GM20431 (cell line): ENCODE results near the gene SORL1-AS1.

Experiments used
- in situ Hi-C: fragments of 300-500 bp; cut with MseI, MboI; formaldehyde crosslinking; loops from one replicate; pipeline ENCODE4 v1.15.0; 2020; ENCODE audit warnings: low sequenced_read_pairs; ENCODE audit not compliant: unreplicated experiment

The SORL1-AS1 gene

GRCh38 chr11:121455115-121455514 is 2.3 kb upstream of the SORL1-AS1 start:
- in situ Hi-C loops = no loop called here

- in situ Hi-C loops = no loop called here
These were observed 977 bp upstream of the SORL1-AS1 start for GRCh38 chr11:121453589-121454299.

- in situ Hi-C loops = no loop called here
These were observed 670 bp downstream of the SORL1-AS1 start, which contains the start of gene SORL1 for GRCh38 chr11:121451986-121452608. Gene SORL1, plus strand, starts transcription at chr11:121452314. Its CDS starts 18 bp downstream, at chr11:121452332.

- in situ Hi-C loops = no loop called here
These were observed 1.4 kb downstream of the SORL1-AS1 start for GRCh38 chr11:121451178-121451985.

- in situ Hi-C loops = no loop called here
These were observed 2.4 kb downstream of the SORL1-AS1 start for GRCh38 chr11:121450401-121450800.

- in situ Hi-C loops = no loop called here
These were observed 3.1 kb downstream of the SORL1-AS1 start for GRCh38 chr11:121449626-121450025.

- in situ Hi-C loops = no loop called here
These were observed 3.6 kb downstream of the SORL1-AS1 start for GRCh38 chr11:121449123-121449522.

GRCh38 chr11:121448431-121448941 is 4.3 kb downstream of the SORL1-AS1 start:
- in situ Hi-C loops = no loop called here

GRCh38 chr11:121448011-121448410 is 4.8 kb downstream of the SORL1-AS1 start:
- in situ Hi-C loops = no loop called here

- in situ Hi-C loops = no loop called here
These were observed 6.0 kb downstream of the SORL1-AS1 start for GRCh38 chr11:121446752-121447156.

GRCh38 chr11:121445071-121445768 is 7.5 kb downstream of the SORL1-AS1 start:
- in situ Hi-C loops = no loop called here

GRCh38 chr11:121444526-121444925 is 8.2 kb downstream of the SORL1-AS1 start:
- in situ Hi-C loops = no loop called here

GRCh38 chr11:121443688-121444275 is 9.0 kb downstream of the SORL1-AS1 start:
- in situ Hi-C loops = no loop called here

- in situ Hi-C loops = no loop called here
These were observed 11.2 kb downstream of the SORL1-AS1 start for GRCh38 chr11:121441521-121441920.

GRCh38 chr11:121439759-121440158 is 13.0 kb downstream of the SORL1-AS1 start:
- in situ Hi-C loops = no loop called here

- in situ Hi-C loops = no loop called here
These were observed 13.4 kb downstream of the SORL1-AS1 start for GRCh38 chr11:121439337-121439736.

- in situ Hi-C loops = no loop called here
These were observed 15.1 kb downstream of the SORL1-AS1 start for GRCh38 chr11:121437686-121438078.

GRCh38 chr11:121437018-121437685 is 15.6 kb downstream of the SORL1-AS1 start:
- in situ Hi-C loops = no loop called here
